ENCODE results near the gene GLCE. TPM values are rescaled to one million over a fixed set of nuclear protein-coding genes. Genes with fewer than 3 reads are reported as not detected.
"Not testable (repeated sequence)": the region's sequence is repeated elsewhere in the genome, so short reads cannot be mapped to it uniquely, and the experiment has no call there.

GLCE gene
- total RNA-seq, 4 donors from 2014 or later, result 20.4 to 26.1 (median 22.9) TPM

GRCh38 chr15:69290346-69291164 lies 130.1 kb downstream of the GLCE start:
- WGBS, 2 donors, result 49 to 53% methylated on average over 5 to 7 of the region's 7 CpGs
- no peaks in the 10 kb centered on the region for H3K36me3 ChIP-seq
- H3K27ac ChIP-seq, result peak overlapping the region in 3 of 4 donors; percentile 2 to 68 (median 57)
- no peak for TF ChIP-seq POLR2A (IDR thresholded peaks at IDR 0.05)
- no peak for TF ChIP-seq CTCF (IDR thresholded peaks at IDR 0.05)
- H3K4me3 ChIP-seq, result no peak overlapping the region
- H3K27me3 ChIP-seq, result peaks cover 0 to 4% (median 0%) of the 10 kb centered on the region in 4 donors
- DNase-seq, result no peak
- no peaks in the 10 kb centered on the region for H3K9me3 ChIP-seq
- peaks cover 0 to 30% (median 18%) of the 10 kb centered on the region in 3 donors for H3K4me1 ChIP-seq
- intact Hi-C loops (cut with DNase I), result no loop called here

DNA sequence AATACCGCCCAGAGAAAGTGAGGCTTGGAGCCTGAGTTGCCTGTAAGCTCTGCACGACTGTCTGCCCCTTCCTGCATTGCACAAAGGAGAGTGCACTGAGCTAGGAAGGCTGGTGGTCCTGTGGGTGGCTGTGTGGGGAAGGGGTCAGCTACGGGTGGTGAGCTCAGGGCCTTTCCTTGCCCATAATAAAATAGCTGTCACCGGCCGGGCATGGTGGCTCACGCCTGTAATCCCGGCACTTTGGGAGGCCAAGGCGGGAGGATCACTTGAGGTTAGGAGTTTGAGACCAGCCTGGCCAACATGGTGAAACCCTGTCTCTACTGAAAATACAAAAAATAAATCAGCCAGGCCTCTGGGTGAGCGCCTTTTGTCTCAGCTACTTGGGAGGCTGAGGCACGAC lies 131.2 kb downstream of the GLCE start:
- WGBS, 2 donors, result 85 to 94% methylated on average over 8 to 9 of the region's 10 CpGs
- intact Hi-C loops (cut with DNase I); H3K36me3 ChIP-seq; H3K4me3 ChIP-seq; H3K27ac ChIP-seq; H3K9me3 ChIP-seq; DNase-seq: not testable (repeated sequence)
- peaks cover 0 to 13% (median 0%) of the 10 kb centered on the region in 4 donors for H3K27me3 ChIP-seq
- H3K4me1 ChIP-seq, result peaks cover 0 to 30% (median 18%) of the 10 kb centered on the region in 3 donors

DNA sequence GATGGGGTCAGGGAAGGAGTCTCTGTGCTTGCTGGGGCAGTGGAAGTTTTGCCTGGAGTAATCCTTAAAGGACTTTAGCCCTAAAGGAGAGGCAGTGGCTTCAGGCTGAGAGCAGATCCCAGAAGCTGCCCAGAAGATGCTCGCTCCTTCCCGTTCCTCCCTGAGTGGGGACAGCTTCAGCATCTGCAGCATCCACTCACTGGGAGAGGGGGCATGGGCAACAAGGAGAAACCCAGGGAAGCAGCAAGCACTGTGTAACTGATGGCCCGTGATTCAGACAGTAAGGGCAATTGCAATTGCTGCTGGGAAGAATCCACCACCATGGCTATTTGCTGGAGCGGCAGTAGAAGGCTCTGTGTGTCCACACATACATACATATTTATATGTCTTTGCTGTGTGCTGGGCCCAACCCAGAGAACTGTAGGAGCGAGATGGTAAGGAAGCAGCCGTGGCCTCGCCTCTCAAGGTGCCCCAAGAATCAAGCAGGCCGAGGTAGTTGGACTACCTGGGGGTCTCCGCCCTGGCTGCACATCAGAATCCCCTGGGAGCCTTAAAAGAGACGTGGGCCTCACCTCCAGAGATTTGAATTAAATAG lies 132.5 kb downstream of the GLCE start:
- no peak overlapping the region for H3K27ac ChIP-seq
- no peaks in the 10 kb centered on the region for H3K9me3 ChIP-seq
- DNase-seq, result no peak

DNA sequence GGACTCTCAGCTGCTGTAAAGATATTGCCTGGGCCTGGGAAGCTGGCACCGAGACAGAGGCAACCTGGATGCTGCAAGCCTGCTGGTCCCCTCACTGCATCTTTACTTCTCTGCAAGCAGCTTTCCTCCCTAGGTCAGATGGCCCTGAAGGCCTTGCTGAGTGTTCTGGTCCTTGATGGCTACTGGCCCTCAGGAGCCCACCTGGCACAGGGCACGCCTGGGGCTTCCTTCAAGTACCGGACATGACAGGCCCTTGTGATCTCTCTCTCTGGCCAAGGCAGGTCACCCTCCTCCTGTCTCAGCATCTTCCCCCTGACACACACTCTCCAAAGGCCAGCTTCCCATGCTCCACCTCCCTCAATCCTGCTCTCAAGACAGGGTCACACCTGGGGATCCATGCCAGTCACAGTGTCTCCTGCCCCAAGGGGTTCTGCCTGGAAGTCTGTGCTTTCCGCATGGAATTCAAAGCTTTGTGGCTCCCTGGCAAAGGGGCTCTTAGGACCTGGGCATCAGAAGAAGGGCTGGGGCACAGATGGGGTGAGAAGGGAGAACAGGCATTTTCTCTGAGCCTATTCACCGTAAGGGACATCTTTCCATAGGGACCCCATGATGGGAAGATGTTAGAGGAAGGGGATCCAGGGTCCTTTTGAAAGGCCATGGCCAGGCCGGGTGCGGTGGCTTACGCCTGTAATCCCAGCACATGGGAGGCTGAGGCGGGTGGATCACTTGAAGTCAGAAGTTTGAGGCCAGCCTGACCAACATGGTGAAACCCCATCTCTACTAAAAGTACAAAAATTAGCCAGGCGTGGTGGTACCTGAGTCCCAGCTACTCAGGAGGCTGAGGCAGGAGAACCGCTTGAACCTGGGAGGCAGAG lies 133.5 kb downstream of the GLCE start:
- 84 to 97% methylated on average over 7 to 9 of the region's 11 CpGs for WGBS, 2 donors
- Histone ChIP-seq H3K4me3 (no peak overlapping the region), H3K27ac (no peak overlapping the region), H3K36me3 (no peaks in the 10 kb centered on the region), H3K9me3 (no peaks in the 10 kb centered on the region), H3K4me1 (peaks cover 5 to 29% (median 13%) of the 10 kb centered on the region in 3 donors), H3K27me3 (peaks cover 0 to 34% (median 0%) of the 10 kb centered on the region in 4 donors)
- TF ChIP-seq CTCF (IDR thresholded peaks at IDR 0.05) (no peak), POLR2A (IDR thresholded peaks at IDR 0.05) (no peak)
- DNase-seq, result no peak
- intact Hi-C loops (cut with DNase I), result no loop called here

More for the DNA sequence above, 132.5 kb downstream of the GLCE start:
- Histone ChIP-seq H3K27me3 (peaks cover 0 to 23% (median 0%) of the 10 kb centered on the region in 4 donors), H3K4me1 (peaks cover 0 to 30% (median 18%) of the 10 kb centered on the region in 3 donors), H3K4me3 (no peak overlapping the region), H3K36me3 (no peaks in the 10 kb centered on the region)
- intact Hi-C loops (cut with DNase I), result no loop called here
- no peak for TF ChIP-seq CTCF (IDR thresholded peaks at IDR 0.05)
- TF ChIP-seq POLR2A (IDR thresholded peaks at IDR 0.05), result no peak
- whole genome bisulfite sequencing, 2 donors, result 83 to 85% methylated on average over 6 to 7 of the region's 10 CpGs

- Histone ChIP-seq H3K27ac (no peak overlapping the region), H3K36me3 (no peaks in the 10 kb centered on the region), H3K4me1 (peaks cover 8 to 23% (median 10%) of the 10 kb centered on the region in 3 donors), H3K9me3 (no peaks in the 10 kb centered on the region), H3K27me3 (peaks cover 0 to 54% (median 5%) of the 10 kb centered on the region in 4 donors), H3K4me3 (no peak overlapping the region)
- no peak for DNase-seq
- WGBS, 2 donors, result 83 to 85% methylated on average over 6 of the region's 6 CpGs
- intact Hi-C loops (cut with DNase I), result no loop called here
- TF ChIP-seq POLR2A (IDR thresholded peaks at IDR 0.05) (no peak), CTCF (IDR thresholded peaks at IDR 0.05) (no peak)
These were observed 136.2 kb downstream of the GLCE start for GRCh38 chr15:69296606-69297005.

Data from esophagus squamous epithelium (tissue), 5 donors.